Pancreas (tissue), 10 donors: ENCODE results near the gene PHC3. TPM values are rescaled to one million over a fixed set of nuclear protein-coding genes. Genes with fewer than 3 reads are reported as not detected.

Experiments
- ATAC-seq, 4 donors: fragments of 200-7000 bp; cut with Tn5 transposase; one replicate each; pipeline versions ENCODE4 v1.8.0 to v1.9.1; 2020; ENCODE audit warnings: mild to moderate bottlenecking in 4 of 4, moderate library complexity in 4 of 4
- DNase-seq, 6 donors: peaks; one replicate each; pipeline ENCODE4 v3.0.0-alpha.2; 2020
- FAIRE-seq: peaks from 2 replicates; lab custom pipeline; 2012; peaks lifted over from hg19 to GRCh38; lab: Jason Lieb, UNC
- H3K27ac ChIP-seq, 4 donors: fragments of 200-600 bp; sonication (generic); 1 replicate in 3 of 4; 2 replicates in 1 of 4; pipeline versions ENCODE4 v1.5.0 to v1.8.0; 2020
- H3K27me3 ChIP-seq, 4 donors: fragments of 200-600 bp; one replicate each; pipeline ENCODE4 v1.8.0; 2021
- H3K36me3 ChIP-seq, 3 donors: fragments of 200-600 bp; sonication (generic) in 1 of 3; one replicate each; pipeline versions ENCODE4 v1.5.0 to v1.8.0; 2020 to 2021
- H3K4me1 ChIP-seq, 3 donors: fragments of 200-600 bp; one replicate each; pipeline ENCODE4 v1.8.0; 2021
- H3K4me3 ChIP-seq, 4 donors: fragments of 200-600 bp; sonication (generic) in 2 of 4; one replicate each; pipeline versions ENCODE4 v1.5.0 to v1.8.0; 2020 to 2021
- H3K9me3 ChIP-seq, 4 donors: fragments of 200-600 bp; one replicate each; pipeline ENCODE4 v1.8.0; 2021
- WGBS, 2 donors: extraction: QIAGEN DNeasy Blood & Tissue Kit; methylation state at CpG; one replicate each; pipeline ENCODE4 v1.1.7; 2013; 5-methylcytosine and 5-hydroxymethylcytosine counted together
- intact Hi-C, 3 donors: fragments of 100-400 bp; cut with DNase I; formaldehyde crosslinking; loops; one replicate each; pipeline versions ENCODE4 v1.11.1 to v1.14.2; 2022
- polyA plus RNA-seq, 2 donors: library from polyadenylated mRNA; stranded (reverse); fragments of 200-250 nt; gene quantifications; one replicate each; pipeline ENCODE4 v1.2.3, GENCODE V29; 2013
- total RNA-seq, 6 donors: library from RNA; stranded (reverse); fragmentation: NEBNext Ultra II Directional in 4 of 6; extraction: Animal tissue kit (Norgen Biotek cat#: 25700) in 4 of 6; gene quantifications; one replicate each; pipeline versions ENCODE4 v1.2.1 to v1.2.4, GENCODE V29; 2021 to 2023
- TF ChIP-seq, protein P1 (sequence below), 4 donors: fragments of 200-600 bp; sonication (generic) in 3 of 4; IDR thresholded peaks; one replicate each; pipeline versions ENCODE4 v1.5.0 to v1.8.0; 2021; ENCODE audit warnings: antibody characterized with exemption in 4 of 4
- donor health status: healthy with polysubstance abuse.
- donor health status: DM: no; HTN: no; CAD: no; lungs with moderate emphysema.
- donor health status: DM: no; HTN: no; CAD: no.
- donor health status: control.
- donor health status: control.
- donor health status: Bipolar disorder and iron deficiency.
- donor health status: DM: yes; HTN: yes; CAD: no.
- donor health status: DM: no; HTN: no; CAD: no.
- donor health status: DM: no; HTN: no; CAD: no.
- donor health status: DM: yes; HTN: yes; CAD: no.

Gene PHC3
- total and polyA plus RNA-seq, 8 donors, result 5.5 to 38.0 (median 24.5) TPM

GRCh38 chr3:170085396-170085795 is 96.1 kb downstream of the PHC3 start:
- no peaks in the 10 kb centered on the region for H3K27me3 ChIP-seq
- WGBS, 2 donors, result 90 to 93% methylated on average over 6 of the region's 6 CpGs
- TF ChIP-seq, protein P1, sequence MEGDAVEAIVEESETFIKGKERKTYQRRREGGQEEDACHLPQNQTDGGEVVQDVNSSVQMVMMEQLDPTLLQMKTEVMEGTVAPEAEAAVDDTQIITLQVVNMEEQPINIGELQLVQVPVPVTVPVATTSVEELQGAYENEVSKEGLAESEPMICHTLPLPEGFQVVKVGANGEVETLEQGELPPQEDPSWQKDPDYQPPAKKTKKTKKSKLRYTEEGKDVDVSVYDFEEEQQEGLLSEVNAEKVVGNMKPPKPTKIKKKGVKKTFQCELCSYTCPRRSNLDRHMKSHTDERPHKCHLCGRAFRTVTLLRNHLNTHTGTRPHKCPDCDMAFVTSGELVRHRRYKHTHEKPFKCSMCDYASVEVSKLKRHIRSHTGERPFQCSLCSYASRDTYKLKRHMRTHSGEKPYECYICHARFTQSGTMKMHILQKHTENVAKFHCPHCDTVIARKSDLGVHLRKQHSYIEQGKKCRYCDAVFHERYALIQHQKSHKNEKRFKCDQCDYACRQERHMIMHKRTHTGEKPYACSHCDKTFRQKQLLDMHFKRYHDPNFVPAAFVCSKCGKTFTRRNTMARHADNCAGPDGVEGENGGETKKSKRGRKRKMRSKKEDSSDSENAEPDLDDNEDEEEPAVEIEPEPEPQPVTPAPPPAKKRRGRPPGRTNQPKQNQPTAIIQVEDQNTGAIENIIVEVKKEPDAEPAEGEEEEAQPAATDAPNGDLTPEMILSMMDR (IDR thresholded peaks at IDR 0.05), result no peak
- no peak overlapping the region for H3K27ac ChIP-seq
- H3K4me3 ChIP-seq, result no peak overlapping the region
- intact Hi-C loops, result no loop called here
- no peaks in the 10 kb centered on the region for H3K4me1 ChIP-seq
- FAIRE-seq (no peak), DNase-seq (no peak), ATAC-seq (no peak)
- no peaks in the 10 kb centered on the region for H3K9me3 ChIP-seq
- peaks cover 0 to 21% (median 3%) of the 10 kb centered on the region in 3 donors for H3K36me3 ChIP-seq

DNA sequence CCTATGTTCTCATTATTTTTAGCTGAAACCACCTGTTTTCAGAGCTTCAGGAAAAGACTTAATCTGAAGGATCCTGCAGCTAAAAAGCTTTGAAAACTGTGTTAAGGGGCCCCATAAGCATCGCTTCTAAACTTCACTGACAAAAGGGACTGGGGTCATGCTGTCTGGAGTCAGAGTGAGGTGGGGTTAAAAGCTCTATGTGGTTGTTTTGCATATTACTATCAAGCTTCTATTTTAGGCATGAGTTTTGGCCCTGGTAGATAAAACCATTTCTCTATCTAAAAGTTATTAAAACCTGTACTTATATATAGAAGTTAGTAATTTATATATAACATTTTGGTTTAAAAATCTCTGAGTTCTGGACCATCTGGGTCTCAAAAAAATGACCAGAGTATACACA is 98.2 kb downstream of the PHC3 start:
- FAIRE-seq, result no peak
- intact Hi-C loops, result no loop called here

GRCh38 chr3:170081079-170081741 is 100.3 kb downstream of the PHC3 start:
- TF ChIP-seq, protein P1 (IDR thresholded peaks at IDR 0.05), result no peak
- intact Hi-C loops, result no loop called here
- DNase-seq (no peak), FAIRE-seq (no peak), ATAC-seq (no peak)
- H3K4me1 ChIP-seq, result peaks cover 0 to 7% (median 0%) of the 10 kb centered on the region in 3 donors
- H3K36me3 ChIP-seq, result peaks cover 0 to 8% (median 3%) of the 10 kb centered on the region in 3 donors
- no peak overlapping the region for H3K4me3 ChIP-seq
- 73 to 75% methylated on average over 1 of the region's 1 CpG for WGBS, 2 donors
- H3K27me3 ChIP-seq, result no peaks in the 10 kb centered on the region
- no peaks in the 10 kb centered on the region for H3K9me3 ChIP-seq
- no peak overlapping the region for H3K27ac ChIP-seq

More for the DNA sequence above, 98.2 kb downstream of the PHC3 start:
- no peak overlapping the region for H3K27ac ChIP-seq
- ATAC-seq, result no peak
- no peak for DNase-seq
- H3K36me3 ChIP-seq, result peaks cover 0 to 21% (median 3%) of the 10 kb centered on the region in 3 donors
- peaks cover 0 to 7% (median 0%) of the 10 kb centered on the region in 3 donors for H3K4me1 ChIP-seq
- TF ChIP-seq, protein P1 (IDR thresholded peaks at IDR 0.05), result no peak
- 97 to 98% methylated on average over 1 of the region's 1 CpG for WGBS, 2 donors
- H3K27me3 ChIP-seq, result no peaks in the 10 kb centered on the region
- no peak overlapping the region for H3K4me3 ChIP-seq
- no peaks in the 10 kb centered on the region for H3K9me3 ChIP-seq

GRCh38 chr3:170080605-170081004 is 100.9 kb downstream of the PHC3 start:
- intact Hi-C loops, result no loop called here
- DNase-seq, result no peak
- FAIRE-seq, result no peak
- Histone ChIP-seq H3K4me1 (peaks cover 0 to 7% (median 0%) of the 10 kb centered on the region in 3 donors), H3K27me3 (no peaks in the 10 kb centered on the region), H3K4me3 (no peak overlapping the region), H3K9me3 (no peaks in the 10 kb centered on the region), H3K27ac (no peak overlapping the region), H3K36me3 (peaks cover 0 to 4% (median 3%) of the 10 kb centered on the region in 3 donors)
- TF ChIP-seq, protein P1 (IDR thresholded peaks at IDR 0.05), result no peak
- WGBS, 2 donors, result 89 to 91% methylated on average over 4 of the region's 4 CpGs
- no peak for ATAC-seq
